Testis (tissue), 2 donors: Measurements from ENCODE around the gene CTNNA2.

Experiments used
- POLR2A ChIP-seq: fragments of 450-650 bp; IDR thresholded peaks from one replicate; pipeline ENCODE4 v1.6.1; 2017; ENCODE audit warnings: antibody characterized with exemption, mild to moderate bottlenecking, moderate library complexity
- TF ChIP-seq, protein P1 (sequence below), 3 experiments: fragments of 450-650 bp in 2 of 3; fragments of 200-600 bp in 1 of 3; sonication (generic) in 1 of 3; IDR thresholded peaks; one replicate each; pipeline ENCODE4 v1.5.1; 2016 to 2019; ENCODE audit warnings: antibody characterized with exemption in 3 of 3, mild to moderate bottlenecking in 2 of 3, moderate library complexity in 1 of 3

GRCh38 chr2:80248146-80248545, 735.3 kb downstream of the CTNNA2 start:
- TF ChIP-seq, protein P1, sequence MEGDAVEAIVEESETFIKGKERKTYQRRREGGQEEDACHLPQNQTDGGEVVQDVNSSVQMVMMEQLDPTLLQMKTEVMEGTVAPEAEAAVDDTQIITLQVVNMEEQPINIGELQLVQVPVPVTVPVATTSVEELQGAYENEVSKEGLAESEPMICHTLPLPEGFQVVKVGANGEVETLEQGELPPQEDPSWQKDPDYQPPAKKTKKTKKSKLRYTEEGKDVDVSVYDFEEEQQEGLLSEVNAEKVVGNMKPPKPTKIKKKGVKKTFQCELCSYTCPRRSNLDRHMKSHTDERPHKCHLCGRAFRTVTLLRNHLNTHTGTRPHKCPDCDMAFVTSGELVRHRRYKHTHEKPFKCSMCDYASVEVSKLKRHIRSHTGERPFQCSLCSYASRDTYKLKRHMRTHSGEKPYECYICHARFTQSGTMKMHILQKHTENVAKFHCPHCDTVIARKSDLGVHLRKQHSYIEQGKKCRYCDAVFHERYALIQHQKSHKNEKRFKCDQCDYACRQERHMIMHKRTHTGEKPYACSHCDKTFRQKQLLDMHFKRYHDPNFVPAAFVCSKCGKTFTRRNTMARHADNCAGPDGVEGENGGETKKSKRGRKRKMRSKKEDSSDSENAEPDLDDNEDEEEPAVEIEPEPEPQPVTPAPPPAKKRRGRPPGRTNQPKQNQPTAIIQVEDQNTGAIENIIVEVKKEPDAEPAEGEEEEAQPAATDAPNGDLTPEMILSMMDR (IDR thresholded peaks at IDR 0.05), result no peak
- TF ChIP-seq POLR2A, result no peak
